Osteocyte (in vitro differentiated cells): ENCODE data around the gene TTC21B. TPM values are rescaled to one million over a fixed set of nuclear protein-coding genes. Genes with fewer than 3 reads are reported as not detected.
A peak's percentile ranks its signal among the peaks of the same experiment; 100 is the strongest.

Experiments
- DNase-seq: peaks from one replicate; pipeline ENCODE4 v3.0.0; 2021; ENCODE audit warnings: mixed read lengths; ENCODE audit not compliant: unreplicated experiment; ENCODE audit errors: extremely low spot score
- H3K27ac Mint-ChIP-seq: one replicate; pipeline ENCODE4 v1.8.0; 2021; ENCODE audit warnings: mild to moderate bottlenecking, mixed read lengths; ENCODE audit not compliant: unreplicated experiment
- H3K27me3 Mint-ChIP-seq: one replicate; pipeline ENCODE4 v1.8.0; 2021; ENCODE audit warnings: mixed read lengths; ENCODE audit not compliant: unreplicated experiment
- H3K36me3 Mint-ChIP-seq: one replicate; pipeline ENCODE4 v1.8.0; 2021; ENCODE audit warnings: mixed read lengths; ENCODE audit not compliant: unreplicated experiment
- H3K4me1 Mint-ChIP-seq: one replicate; pipeline ENCODE4 v1.8.0; 2021; ENCODE audit warnings: mixed read lengths; ENCODE audit not compliant: unreplicated experiment
- H3K4me3 Mint-ChIP-seq: one replicate; pipeline ENCODE4 v1.8.0; 2021; ENCODE audit warnings: mild to moderate bottlenecking, moderate library complexity, mixed read lengths; ENCODE audit not compliant: unreplicated experiment
- H3K9me3 Mint-ChIP-seq: one replicate; pipeline ENCODE4 v1.8.0; 2021; ENCODE audit warnings: mixed read lengths; ENCODE audit not compliant: unreplicated experiment
- CTCF ChIP-seq: fragments of 200-600 bp; sonication (generic); IDR thresholded peaks from 2 replicates; pipeline ENCODE4 v1.5.0; 2021; ENCODE audit warnings: antibody characterized with exemption, mild to moderate bottlenecking, moderate library complexity
- total RNA-seq: library from RNA; stranded (reverse); gene quantifications from 2 replicates; pipeline ENCODE4 v1.2.1, GENCODE V29; 2021

The TTC21B gene
- total RNA-seq, 1 donor from 2014 or later = 25.1 TPM

GRCh38 chr2:165874445-165875039 lies 79.0 kb downstream of the TTC21B start:
- DNase-seq = no peak
- peak; percentile 80 for TF ChIP-seq CTCF
- no peaks in the 10 kb centered on the region for H3K4me1 Mint-ChIP-seq
- H3K4me3 Mint-ChIP-seq = no peak overlapping the region
- H3K27me3 Mint-ChIP-seq = no peaks in the 10 kb centered on the region
- no peaks in the 10 kb centered on the region for H3K9me3 Mint-ChIP-seq
- peaks cover 14% of the 10 kb centered on the region for H3K36me3 Mint-ChIP-seq
- H3K27ac Mint-ChIP-seq = no peak overlapping the region

GRCh38 chr2:165872101-165872791 lies 81.3 kb downstream of the TTC21B start:
- no peak for TF ChIP-seq CTCF
- H3K27ac Mint-ChIP-seq = no peak overlapping the region
- H3K4me3 Mint-ChIP-seq = no peak overlapping the region
- peaks cover 12% of the 10 kb centered on the region for H3K36me3 Mint-ChIP-seq
- H3K4me1 Mint-ChIP-seq = peaks cover 13% of the 10 kb centered on the region
- no peaks in the 10 kb centered on the region for H3K27me3 Mint-ChIP-seq
- H3K9me3 Mint-ChIP-seq = no peaks in the 10 kb centered on the region
- no peak for DNase-seq

GRCh38 chr2:165871025-165871424 lies 82.6 kb downstream of the TTC21B start:
- peaks cover 12% of the 10 kb centered on the region for H3K36me3 Mint-ChIP-seq
- H3K27ac Mint-ChIP-seq = no peak overlapping the region
- H3K9me3 Mint-ChIP-seq = no peaks in the 10 kb centered on the region
- H3K4me3 Mint-ChIP-seq = no peak overlapping the region
- H3K27me3 Mint-ChIP-seq = no peaks in the 10 kb centered on the region
- DNase-seq = no peak
- no peak for TF ChIP-seq CTCF
- peaks cover 13% of the 10 kb centered on the region for H3K4me1 Mint-ChIP-seq

GRCh38 chr2:165870346-165870745 lies 83.2 kb downstream of the TTC21B start:
- Mint-ChIP-seq H3K27ac (no peak overlapping the region), H3K36me3 (peaks cover 12% of the 10 kb centered on the region), H3K9me3 (no peaks in the 10 kb centered on the region), H3K4me1 (peaks cover 13% of the 10 kb centered on the region), H3K4me3 (no peak overlapping the region), H3K27me3 (no peaks in the 10 kb centered on the region)
- no peak for DNase-seq
- no peak for TF ChIP-seq CTCF

- Mint-ChIP-seq H3K27me3 (no peaks in the 10 kb centered on the region), H3K36me3 (peaks cover 16% of the 10 kb centered on the region), H3K4me3 (no peak overlapping the region), H3K4me1 (peaks cover 13% of the 10 kb centered on the region), H3K27ac (no peak overlapping the region), H3K9me3 (no peaks in the 10 kb centered on the region)
- DNase-seq = no peak
- no peak for TF ChIP-seq CTCF
Measured at GRCh38 chr2:165868211-165868610, 85.4 kb downstream of the TTC21B start.
